NCI-H128 (cell line): ENCODE data around the gene KLC1.
"Not testable (repeated sequence)": the region's sequence is repeated elsewhere in the genome, so short reads cannot be mapped to it uniquely, and the experiment has no call there.

Source experiments
- DNase-seq: peaks from one replicate; lab custom pipeline; 2025; ENCODE audit not compliant: unreplicated experiment; lab: John Stamatoyannopoulos, UW

KLC1 gene

GRCh38 chr14:103688906-103689902 lies 60.2 kb downstream of the KLC1 start:
- DNase-seq: no peak

- DNase-seq: no peak
Observed at GRCh38 chr14:103690332-103690731, 61.3 kb downstream of the KLC1 start.

DNA sequence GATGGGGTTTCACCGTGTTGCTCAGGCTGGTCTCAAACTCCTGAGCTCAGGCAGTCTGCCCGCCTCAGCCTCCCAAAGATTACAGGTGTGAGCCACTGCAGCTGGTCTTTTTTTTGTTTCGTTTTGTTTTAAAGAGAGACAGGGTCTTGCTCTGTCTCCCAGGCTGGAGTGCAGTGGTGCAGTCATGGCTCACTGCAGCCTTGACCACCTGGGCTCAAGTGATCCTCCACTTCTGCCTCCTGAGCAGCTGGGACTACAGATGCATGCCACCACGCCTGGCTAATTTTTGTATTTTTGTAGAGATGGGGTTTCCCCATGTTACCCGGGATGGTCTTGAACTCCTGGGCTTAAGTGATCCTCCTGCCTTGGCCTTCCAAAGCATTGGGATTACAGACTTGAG lies 62.6 kb downstream of the KLC1 start:
- DNase-seq: not testable (repeated sequence)

GRCh38 chr14:103692159-103692558 lies 63.1 kb downstream of the KLC1 start:
- no peak for DNase-seq

GRCh38 chr14:103692871-103693270 lies 63.9 kb downstream of the KLC1 start:
- DNase-seq: no peak

DNA sequence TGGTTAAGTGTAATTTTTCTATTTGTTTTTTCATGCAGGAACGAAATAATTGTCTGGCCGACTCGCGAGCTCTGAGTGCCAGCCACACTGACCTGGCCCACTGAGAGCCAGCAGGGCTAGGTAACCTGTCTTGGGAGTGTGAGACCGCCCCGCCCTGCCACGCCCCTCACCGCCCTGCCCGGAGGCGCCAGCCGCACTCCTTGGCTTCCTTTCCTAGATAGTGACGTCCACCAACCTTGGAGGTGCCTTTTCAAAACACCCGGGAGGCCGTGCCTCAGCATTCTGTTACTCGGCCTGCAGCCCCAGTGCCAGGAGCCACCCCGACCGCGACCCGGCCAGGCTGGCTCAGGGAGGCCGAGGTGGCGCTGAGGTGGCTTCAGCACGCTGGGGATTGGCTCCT lies 64.5 kb downstream of the KLC1 start:
- no peak for DNase-seq

GRCh38 chr14:103694572-103695026 lies 65.6 kb downstream of the KLC1 start:
- no peak for DNase-seq

- no peak for DNase-seq
Observed at GRCh38 chr14:103695296-103696069, 66.5 kb downstream of the KLC1 start.

- DNase-seq: no peak
Observed at GRCh38 chr14:103696070-103696402, 67.0 kb downstream of the KLC1 start.

DNA sequence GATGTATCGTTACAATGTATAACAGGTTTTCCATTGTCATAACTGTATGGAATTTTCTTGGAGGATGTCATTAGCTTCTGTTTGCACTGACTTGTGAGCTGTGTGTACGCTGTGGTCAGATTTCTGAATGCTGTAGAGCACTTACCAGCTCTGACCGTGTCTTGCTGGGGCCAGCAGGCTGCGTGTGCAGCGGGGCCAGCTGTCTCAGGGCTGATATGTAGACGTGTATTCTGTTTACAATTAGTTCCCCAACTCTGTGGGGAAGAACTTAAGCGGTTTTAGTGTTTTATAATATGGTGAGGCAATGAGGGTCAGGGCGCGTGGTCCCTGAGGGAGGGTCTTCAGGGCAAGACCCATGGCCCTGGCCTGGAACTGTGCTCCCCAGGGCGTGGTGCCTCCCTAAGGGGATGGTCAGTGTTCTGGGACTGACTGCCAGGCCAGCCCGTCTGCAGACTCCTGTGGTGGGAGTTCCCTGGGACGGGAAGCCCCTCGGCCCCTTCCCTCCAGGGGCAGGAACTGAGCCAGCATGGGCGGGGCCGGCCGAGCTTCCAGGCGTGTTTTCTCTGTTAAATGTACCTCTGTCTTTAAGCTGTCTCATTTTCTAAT lies 67.6 kb downstream of the KLC1 start:
- DNase-seq: no peak

DNA sequence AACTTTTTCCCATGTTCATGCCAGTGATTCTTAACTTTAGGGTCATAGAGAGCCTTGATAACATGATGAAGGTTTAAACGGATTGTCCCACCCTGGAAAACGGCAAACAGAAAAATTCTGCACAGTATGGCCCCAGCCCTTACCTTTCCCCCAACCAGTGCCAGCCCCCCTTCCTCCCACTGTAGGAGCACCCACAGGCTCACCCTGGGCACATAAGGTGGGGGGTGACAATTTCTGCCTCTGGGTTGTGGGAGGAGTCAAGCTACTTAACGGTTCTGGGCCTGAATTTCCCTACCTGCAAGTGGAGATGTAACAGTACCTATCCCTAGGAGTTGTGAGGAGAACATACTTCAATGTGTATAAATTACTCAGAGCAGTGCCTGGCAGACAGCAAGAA lies 68.2 kb downstream of the KLC1 start:
- no peak for DNase-seq

DNA sequence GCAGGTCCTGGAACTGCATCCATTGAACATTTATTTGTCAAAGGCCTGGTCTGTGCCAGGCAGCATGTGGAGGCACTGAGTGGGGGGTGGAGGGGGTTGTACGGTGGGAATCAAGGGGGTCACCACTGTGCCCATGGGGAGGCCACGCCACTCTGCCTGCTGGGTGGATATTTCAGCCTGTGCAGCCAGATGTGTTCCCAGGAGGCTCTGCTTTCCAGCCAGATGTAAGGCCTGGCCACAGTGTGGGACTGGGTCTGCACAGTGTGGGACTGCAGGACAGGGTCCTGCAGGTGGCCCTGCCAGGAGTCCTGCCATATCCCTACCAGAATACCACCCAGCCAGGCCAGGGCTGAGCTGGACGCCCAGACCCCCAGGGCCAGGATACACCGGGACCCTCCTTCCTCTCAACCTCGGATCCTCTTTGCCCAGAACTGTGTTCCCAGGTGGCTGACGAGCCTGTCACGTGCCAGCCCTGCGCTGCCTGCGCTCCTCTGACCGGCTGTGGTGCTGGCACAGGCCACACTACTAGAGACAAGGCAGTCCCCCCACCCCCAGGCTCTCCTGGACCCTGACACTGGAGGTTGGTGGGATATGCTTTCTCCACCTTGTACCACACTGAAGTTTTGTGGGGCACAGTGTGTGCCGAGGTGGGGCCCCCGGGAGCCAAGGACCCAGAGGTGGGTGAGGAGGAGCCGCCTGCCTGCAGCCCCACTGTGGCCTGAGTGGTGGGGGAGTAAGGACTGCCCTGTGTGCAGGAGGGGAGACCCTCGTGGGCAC lies 68.8 kb downstream of the KLC1 start:
- DNase-seq: no peak

- DNase-seq: no peak
Observed at GRCh38 chr14:103698380-103699260, 69.6 kb downstream of the KLC1 start.

DNA sequence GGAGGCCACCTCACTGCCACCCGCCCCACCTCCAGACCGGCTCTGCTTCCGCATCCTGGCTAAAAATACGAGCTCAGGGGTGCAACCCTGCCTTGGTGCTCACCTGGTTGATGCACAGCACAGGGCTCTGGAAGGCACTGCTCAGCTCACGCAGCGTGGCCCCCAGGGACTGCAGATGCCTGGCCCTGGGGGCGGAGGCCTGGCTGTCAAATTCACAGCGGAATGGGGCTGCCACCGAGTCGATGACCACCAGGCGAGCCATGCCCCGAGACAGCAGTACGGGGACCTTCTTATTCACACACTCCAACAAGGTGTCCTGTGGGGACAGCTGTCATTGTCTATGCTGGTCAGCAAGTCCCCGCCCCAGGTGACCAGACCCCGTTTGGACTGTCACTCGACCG lies 70.2 kb downstream of the KLC1 start:
- DNase-seq: no peak

- no peak for DNase-seq
Observed at GRCh38 chr14:103699901-103700752, 71.1 kb downstream of the KLC1 start.

DNA sequence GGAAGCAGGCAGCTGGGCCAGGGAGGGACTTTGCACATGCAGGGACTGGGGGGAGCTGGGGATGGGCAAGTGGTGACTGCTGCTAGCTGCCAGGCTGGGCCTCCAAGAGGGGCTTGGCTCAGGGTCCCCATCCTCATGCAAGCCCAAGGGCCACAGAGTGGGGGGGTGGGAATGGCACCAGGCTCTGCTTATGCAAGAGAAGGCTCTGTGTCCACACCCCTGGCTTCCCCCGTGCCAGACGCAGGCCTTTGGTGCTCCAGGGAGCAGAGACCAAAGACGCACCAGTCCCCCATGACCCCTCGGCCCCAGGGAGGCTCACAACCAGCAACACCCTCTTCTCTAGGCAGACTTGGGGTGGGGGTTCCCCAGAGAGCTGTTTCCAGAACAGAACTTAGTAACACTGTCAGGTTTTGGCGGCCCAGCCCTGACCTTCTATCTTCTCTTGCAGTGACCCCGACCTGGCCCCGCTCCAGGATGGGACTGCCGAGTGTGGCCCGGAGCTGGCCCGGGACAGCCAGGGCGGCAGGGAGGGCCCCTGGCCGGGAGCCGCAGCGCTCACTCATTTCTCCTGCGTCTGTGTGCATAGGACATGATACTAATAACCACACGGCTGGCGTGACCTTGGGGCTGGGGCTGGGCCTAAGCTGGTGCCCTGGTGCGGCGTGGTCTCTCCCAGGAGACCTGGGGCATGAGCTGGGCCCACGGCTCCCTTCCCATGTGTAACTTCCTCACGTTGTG lies 71.9 kb downstream of the KLC1 start:
- DNase-seq: no peak

DNA sequence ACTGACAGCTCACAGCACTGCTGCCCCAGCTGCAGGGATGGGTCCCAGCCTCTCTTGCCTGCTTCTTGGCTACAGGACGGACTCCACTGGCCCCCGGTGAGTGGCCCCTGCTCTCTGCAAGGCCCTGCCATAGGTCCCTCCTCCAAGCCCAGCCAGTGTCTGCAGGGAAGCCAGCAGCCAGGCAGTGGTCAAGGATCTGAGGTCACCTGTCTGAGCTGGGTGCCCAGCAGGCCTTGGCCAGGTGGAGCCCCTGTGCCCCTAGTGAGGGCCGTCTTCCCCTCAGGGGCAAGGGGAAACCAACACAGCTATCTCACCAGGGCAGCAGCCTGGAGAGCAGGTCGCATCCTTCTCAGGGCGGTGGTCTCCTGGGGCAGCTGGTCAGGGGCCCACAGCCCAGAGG lies 73.1 kb downstream of the KLC1 start:
- no peak for DNase-seq
